HG03097 (cell line): ENCODE data around the gene RNF144B.
"Not testable (repeated sequence)": the region's sequence is repeated elsewhere in the genome, so short reads cannot be mapped to it uniquely, and the experiment has no call there.

Source experiments
- ATAC-seq: cut with Tn5 transposase; IDR thresholded peaks from one replicate; pipeline ENCODE4 v1.9.1; 2021; ENCODE audit not compliant: unreplicated experiment, low FRiP score

The RNF144B gene

GRCh38 chr6:18432619-18433018 lies 45.5 kb downstream of the RNF144B start:
- ATAC-seq = no peak

- no peak for ATAC-seq
These were observed 45.9 kb downstream of the RNF144B start for GRCh38 chr6:18433059-18433458.

DNA sequence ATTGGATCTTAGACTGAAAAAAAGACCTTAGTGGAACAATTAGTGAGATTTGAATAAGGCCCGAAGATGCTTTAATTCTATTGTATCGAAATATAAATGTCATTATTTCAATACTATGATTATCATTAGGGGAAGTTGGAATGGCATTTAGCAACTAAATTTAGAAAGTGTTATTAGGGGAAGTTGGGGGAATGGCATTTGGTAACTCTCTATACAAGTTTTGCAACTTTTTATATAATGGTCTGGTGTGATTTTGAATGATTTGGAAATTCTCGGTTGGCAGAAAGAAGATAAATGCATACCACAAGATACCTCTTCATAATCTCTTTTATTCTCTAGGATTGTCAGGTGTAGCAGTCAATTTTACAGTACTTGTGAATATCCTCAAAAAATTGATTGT lies 49.2 kb downstream of the RNF144B start:
- ATAC-seq = no peak

- ATAC-seq = no peak
These were observed 52.4 kb downstream of the RNF144B start for GRCh38 chr6:18439581-18439980.

- ATAC-seq = no peak
These were observed 54.3 kb downstream of the RNF144B start for GRCh38 chr6:18441251-18441979.

DNA sequence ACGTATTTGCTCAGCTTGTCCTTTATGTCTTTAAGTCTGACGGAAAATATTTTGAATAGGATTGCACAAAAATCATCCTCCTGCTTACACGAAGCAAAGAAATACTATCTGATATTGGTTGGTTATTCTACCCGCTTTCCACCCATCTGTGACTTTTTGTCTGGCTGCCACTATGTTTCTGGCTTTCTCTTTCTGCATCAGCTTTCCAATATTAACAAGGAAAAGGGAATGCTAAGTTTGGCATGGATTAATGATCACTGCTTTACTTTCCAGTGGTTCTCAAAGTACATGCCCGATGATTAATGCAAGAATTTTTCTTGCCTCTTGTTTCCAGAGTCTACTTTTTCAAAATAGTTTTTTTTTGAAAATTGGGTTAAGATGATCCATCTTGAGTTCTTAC lies 57.0 kb downstream of the RNF144B start:
- ATAC-seq = no peak

DNA sequence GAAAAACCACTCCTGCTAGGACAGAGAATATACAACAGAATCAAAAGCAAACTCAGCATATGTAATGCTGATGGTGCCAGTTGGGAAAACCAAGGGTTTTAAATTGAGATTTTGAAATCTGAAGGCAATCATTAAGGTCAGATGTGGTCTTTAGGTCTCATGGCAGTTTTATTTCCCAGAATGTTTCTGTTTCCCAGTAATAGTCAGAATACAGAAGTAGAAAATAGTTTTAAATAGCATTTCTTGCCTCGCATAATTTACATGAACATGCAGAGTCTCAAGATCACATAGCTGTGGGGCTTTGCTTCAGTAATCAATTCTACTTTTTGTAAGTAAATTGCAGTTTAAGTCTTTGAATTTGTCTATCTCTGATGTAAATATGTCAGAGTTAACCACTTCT lies 58.1 kb downstream of the RNF144B start:
- ATAC-seq = no peak

DNA sequence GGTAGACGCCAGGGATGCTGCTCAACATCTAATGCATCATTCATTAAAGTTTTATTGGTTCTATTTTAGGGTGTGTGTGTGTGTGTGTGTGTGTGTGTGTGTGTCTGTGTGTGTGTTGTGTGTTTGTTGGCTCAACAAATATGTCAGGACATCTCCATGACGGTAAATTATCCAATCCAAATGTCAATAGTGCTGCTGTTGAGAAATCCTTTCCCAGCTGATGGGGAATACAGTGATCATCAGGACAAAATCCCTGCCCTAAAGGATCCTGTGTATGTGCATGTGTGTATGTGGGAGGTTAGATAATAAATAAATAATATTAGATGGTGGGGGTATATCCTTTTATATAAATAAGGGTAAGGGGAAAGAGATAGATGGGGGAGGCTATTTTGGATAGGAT lies 59.6 kb downstream of the RNF144B start:
- no peak for ATAC-seq

GRCh38 chr6:18447552-18447951 lies 60.4 kb downstream of the RNF144B start:
- ATAC-seq = no peak

GRCh38 chr6:18451756-18452155 lies 64.6 kb downstream of the RNF144B start:
- ATAC-seq = no peak

DNA sequence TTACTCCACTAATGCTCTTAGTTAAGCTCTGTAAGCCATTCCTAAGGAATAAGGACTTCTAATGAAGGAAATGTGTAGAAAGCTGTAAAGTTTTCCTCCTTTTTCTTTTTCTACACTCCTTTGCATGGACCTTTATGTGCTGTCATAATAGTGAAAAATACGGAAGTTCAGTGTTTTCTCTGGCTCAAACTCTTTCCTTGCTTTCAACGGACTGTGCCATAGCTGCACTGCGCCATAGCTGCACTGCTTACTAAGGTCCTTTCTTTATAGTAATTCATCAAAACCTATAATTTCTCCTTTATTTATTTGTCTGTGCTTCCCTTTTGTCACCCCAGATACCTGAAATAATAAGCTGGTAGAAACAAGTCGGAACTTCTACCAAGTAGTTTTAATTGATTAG lies 67.3 kb downstream of the RNF144B start:
- ATAC-seq = no peak

- no peak for ATAC-seq
These were observed 70.1 kb downstream of the RNF144B start for GRCh38 chr6:18457065-18457737.

DNA sequence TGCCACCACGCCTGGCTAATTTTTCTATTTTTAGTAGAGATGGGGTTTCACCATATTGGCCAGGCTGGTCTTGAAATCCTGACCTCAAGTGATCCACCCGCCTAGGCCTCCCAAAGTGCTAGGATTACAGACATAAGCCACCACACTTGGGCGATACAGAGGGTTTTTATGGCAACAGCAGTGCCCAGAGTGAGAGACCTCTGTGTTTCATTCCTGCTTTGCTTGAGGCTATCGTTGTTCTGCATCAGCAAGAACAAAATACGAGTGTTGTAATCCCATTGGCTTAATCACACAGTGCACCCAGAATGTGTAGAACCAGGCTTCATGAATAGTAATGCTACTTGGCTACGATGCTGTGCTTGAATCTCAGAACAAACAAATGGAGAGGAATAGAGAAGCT lies 70.9 kb downstream of the RNF144B start:
- ATAC-seq = not testable (repeated sequence)

DNA sequence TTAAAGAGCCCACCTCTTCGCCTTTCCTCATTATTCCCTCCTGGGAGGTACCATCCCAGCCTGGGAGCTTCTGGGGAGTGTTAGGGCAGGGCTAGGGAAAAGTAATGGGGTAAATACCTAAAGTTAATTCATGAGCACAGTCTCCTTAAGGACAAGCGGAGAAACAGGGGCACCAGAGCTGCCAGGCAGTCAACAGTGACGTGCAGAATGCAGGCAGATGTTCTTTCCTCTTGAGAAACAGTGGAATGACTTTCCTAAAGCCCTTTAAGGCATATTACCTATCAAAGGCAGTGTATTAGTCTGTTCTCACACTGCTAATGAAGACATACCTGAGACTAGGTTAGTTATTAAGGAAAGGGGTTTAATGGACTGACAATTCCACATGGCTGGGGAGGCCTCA lies 76.3 kb downstream of the RNF144B start:
- no peak for ATAC-seq

DNA sequence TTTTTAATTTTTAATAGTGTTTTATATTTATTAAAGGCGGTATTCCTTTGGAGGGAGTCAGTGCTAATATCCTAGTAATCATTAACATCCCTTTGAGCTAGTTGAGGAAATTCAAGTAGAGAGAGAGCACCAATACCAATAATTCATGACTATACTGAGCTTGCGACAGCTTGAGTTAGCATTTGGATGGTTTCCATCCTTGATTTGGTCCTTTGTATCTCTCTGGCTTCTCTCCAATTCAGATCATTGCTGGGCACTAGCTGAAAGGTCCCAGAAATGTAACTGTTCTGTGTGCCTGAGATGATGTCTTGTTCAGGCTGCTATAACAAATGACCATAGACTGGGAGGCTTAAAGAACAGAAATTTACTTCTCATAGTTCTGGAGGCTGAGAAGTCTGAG lies 77.0 kb downstream of the RNF144B start:
- no peak for ATAC-seq

DNA sequence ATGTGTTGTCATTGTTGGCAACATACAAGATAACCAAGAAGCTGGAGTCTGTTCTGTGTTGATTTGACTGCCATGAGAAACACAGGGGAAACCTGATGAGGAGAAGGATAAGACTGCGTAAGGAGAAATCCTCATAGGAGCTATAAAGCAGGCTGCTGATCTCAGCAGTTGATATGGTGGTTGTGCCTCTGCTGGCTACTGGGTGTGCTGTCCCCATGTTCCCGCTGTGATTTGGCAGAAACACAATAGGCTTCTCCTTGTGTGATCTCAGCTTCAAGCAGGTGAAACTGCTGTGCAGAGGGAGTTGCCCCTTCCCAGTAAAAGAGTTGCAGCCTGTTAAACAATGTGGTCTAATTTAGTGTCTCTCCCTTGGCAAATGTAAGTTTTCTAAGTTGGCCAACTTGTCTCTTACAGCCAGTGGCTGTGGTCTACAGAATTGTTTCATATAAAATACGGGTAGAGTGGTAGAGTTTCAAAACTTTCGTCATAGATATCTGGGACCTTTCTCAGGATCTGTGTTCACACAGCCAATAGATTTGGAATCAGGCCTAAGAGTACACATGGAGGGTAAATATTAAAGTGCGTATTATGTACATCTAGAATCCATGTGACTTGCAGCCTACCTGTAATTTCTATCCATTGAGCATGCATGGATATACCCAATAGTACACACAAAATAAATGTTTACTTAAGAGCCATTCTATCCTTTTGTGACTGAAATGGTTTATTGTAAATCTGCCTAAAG lies 78.4 kb downstream of the RNF144B start:
- ATAC-seq = no peak

DNA sequence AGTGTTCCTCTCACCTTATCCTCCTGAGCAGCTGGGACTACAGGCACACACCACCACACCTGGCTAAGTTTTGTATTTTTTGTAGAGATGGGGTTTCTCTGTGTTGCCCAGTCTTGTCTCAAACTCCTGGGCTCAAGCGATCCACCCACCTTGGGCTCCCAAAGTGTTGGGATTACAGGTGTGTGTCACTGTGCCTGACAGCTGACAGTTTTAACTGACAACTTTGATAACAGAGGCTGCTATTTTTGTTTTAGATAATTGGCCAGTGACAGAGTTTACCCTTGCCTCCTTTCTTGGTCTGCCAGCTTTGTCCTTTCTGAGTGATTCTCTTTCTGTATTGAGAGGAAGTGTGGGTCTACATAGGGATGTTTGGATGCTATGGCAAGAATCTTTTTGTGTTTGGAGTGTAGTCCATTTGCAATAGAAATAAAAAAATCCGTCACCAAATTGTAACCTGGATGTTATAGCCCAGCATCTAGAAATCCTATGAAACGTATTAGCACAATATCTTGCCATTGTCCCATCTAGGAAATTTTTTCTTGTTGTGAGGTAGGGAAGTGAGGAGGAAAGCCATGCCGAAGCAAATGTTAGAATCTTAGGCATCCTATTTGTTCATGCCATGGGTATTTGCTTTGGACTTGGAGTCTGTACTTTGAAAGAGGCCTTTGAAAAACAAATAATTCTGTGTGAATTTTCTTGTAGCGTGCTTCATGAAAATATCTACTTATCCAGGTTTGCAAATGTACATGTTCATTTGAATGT lies 80.8 kb downstream of the RNF144B start:
- no peak for ATAC-seq

GRCh38 chr6:18468503-18468843 lies 81.3 kb downstream of the RNF144B start:
- no peak for ATAC-seq

DNA sequence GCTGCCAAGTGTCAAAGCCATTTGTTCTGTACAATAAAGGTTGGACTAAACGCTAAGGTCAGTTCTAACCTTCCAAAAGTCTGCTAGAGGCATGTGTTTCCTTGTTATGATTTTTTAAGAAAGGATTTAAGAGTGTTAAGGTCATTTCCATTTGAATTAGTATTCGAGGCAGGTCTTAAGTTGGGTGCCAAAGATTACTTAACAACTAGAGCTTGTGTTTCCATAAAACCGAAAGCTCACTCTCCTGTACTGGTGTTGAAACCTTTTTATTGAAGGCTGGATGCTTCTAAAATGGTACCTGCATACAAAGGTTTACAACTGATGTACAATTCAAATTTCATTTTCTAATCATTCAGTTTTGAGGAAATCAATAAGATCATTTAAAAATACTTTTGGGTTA lies 82.4 kb downstream of the RNF144B start:
- no peak for ATAC-seq

GRCh38 chr6:18471232-18471964 lies 84.2 kb downstream of the RNF144B start:
- no peak for ATAC-seq
